Mesendoderm (in vitro differentiated cells): Measurements from ENCODE around the gene MBD5.
A peak's percentile ranks its signal among the peaks of the same experiment; 100 is the strongest.

Experiments
- DNase-seq: peaks from one replicate; pipeline ENCODE4 v3.0.0; 2013
- H2AK5ac ChIP-seq: 2 replicates; pipeline ENCODE4 v1.6.1; 2013; ENCODE audit warnings: low read length, inconsistent platforms
- H2BK120ac ChIP-seq: 2 replicates; pipeline ENCODE4 v1.6.1; 2013; ENCODE audit warnings: low read depth, mild to moderate bottlenecking, low read length, moderate library complexity, mixed read lengths
- H2BK15ac ChIP-seq: replicated peaks from 2 replicates; pipeline ENCODE4 v1.6.1; 2013; ENCODE audit warnings: low read depth, mild to moderate bottlenecking, moderate library complexity
- H2BK5ac ChIP-seq: 2 replicates; pipeline ENCODE4 v1.6.1; 2013; ENCODE audit warnings: low read length, inconsistent platforms
- H3K18ac ChIP-seq: 2 replicates; pipeline ENCODE4 v1.6.1; 2013; ENCODE audit warnings: mild to moderate bottlenecking, low read length, mixed read lengths
- H3K23ac ChIP-seq: one replicate; pipeline ENCODE4 v1.6.1; 2013; ENCODE audit warnings: low read length
- H3K27ac ChIP-seq: 2 replicates; pipeline ENCODE4 v1.5.1; 2013; ENCODE audit warnings: low read depth, mild to moderate bottlenecking, inconsistent platforms, low read length, moderate library complexity
- H3K27me3 ChIP-seq: 2 replicates; pipeline ENCODE4 v1.6.1; 2013; ENCODE audit warnings: low read length, control low read depth, mild to moderate bottlenecking, inconsistent platforms; ENCODE audit not compliant: insufficient read depth, poor library complexity
- H3K36me3 ChIP-seq: 2 replicates; pipeline ENCODE4 v1.6.1; 2013; ENCODE audit warnings: low read length, inconsistent platforms; ENCODE audit not compliant: control insufficient read depth, insufficient read depth
- H3K4ac ChIP-seq: one replicate; pipeline ENCODE4 v1.6.1; 2013; ENCODE audit warnings: low read depth, mild to moderate bottlenecking, low read length, moderate library complexity
- H3K4me1 ChIP-seq: 2 replicates; pipeline ENCODE4 v1.6.1; 2013; ENCODE audit warnings: low read depth, low read length, inconsistent platforms; ENCODE audit not compliant: control insufficient read depth
- H3K4me2 ChIP-seq: 2 replicates; pipeline ENCODE4 v1.6.1; 2013; ENCODE audit warnings: low read length
- H3K4me3 ChIP-seq: 2 replicates; pipeline ENCODE4 v1.5.1; 2013; ENCODE audit warnings: mild to moderate bottlenecking, low read length
- H3K56ac ChIP-seq: one replicate; pipeline ENCODE4 v1.6.1; 2013; ENCODE audit warnings: low read length
- H3K79me1 ChIP-seq: 2 replicates; pipeline ENCODE4 v1.6.1; 2013; ENCODE audit warnings: low read length, inconsistent platforms
- H3K79me2 ChIP-seq: 2 replicates; pipeline ENCODE4 v1.6.1; 2013; ENCODE audit warnings: mild to moderate bottlenecking, low read length; ENCODE audit not compliant: control insufficient read depth, insufficient read depth
- H3K9ac ChIP-seq: 2 replicates; pipeline ENCODE4 v1.6.1; 2013; ENCODE audit warnings: low read length, inconsistent platforms
- H4K5ac ChIP-seq: one replicate; pipeline ENCODE4 v1.6.1; 2013; ENCODE audit warnings: low read length
- H4K8ac ChIP-seq: one replicate; pipeline ENCODE4 v1.6.1; 2013; ENCODE audit warnings: low read depth, mild to moderate bottlenecking, control low read depth, low read length, moderate library complexity
- WGBS: extraction: QIAGEN DNeasy Blood & Tissue Kit; methylation state at CpG from one replicate; pipeline ENCODE4 v1.1.7; 2013; ENCODE audit warnings: low lambda C conversion rate, missing lambda C conversion rate; ENCODE audit not compliant: insufficient coverage; ENCODE audit errors: extremely low coverage; 5-methylcytosine and 5-hydroxymethylcytosine counted together

The MBD5 gene

GRCh38 chr2:148475626-148476025 is 454.7 kb downstream of the MBD5 start:
- Histone ChIP-seq H3K79me2 (no peaks in the 10 kb centered on the region), H3K9ac (no peak overlapping the region), H3K4me1 (no peaks in the 10 kb centered on the region), H3K23ac (no peak overlapping the region), H2BK15ac (no peak overlapping the region), H3K36me3 (no peaks in the 10 kb centered on the region), H2BK120ac (no peak overlapping the region), H3K56ac (no peak overlapping the region), H3K27ac (no peak overlapping the region), H4K5ac (no peak overlapping the region), H3K4ac (no peak overlapping the region), H4K8ac (no peak overlapping the region), H3K79me1 (no peaks in the 10 kb centered on the region), H3K27me3 (no peaks in the 10 kb centered on the region), H2AK5ac (no peak overlapping the region), H2BK5ac (no peak overlapping the region), H3K18ac (no peak overlapping the region), H3K4me3 (no peak overlapping the region), H3K4me2 (no peak overlapping the region)
- no CpG with 5 or more reads among the region's 1 CpG for WGBS
- DNase-seq: no peak

DNA sequence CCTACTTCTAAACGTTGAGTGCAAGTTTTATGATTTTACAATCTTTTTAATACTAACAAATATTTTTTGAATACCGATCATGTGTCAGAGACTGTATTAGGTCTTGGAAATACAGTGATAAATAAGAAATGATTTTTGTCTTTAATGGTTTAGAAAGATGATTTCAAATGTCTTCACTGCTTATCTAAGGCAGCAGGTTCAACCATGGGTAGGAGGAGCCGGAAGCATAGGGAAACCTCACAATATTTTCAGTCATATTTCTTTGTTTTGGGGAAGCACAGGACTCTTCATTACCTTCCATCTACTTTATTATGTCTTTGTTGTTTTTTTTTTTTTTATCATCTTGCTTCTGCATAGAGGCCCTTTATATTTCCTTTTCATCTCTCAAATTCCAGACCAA is 458.5 kb downstream of the MBD5 start:
- no peaks in the 10 kb centered on the region for H3K4me1 ChIP-seq
- H3K56ac ChIP-seq: no peak overlapping the region
- no peaks in the 10 kb centered on the region for H3K79me1 ChIP-seq
- H3K4ac ChIP-seq: no peak overlapping the region
- H3K9ac ChIP-seq: no peak overlapping the region
- H2BK120ac ChIP-seq: no peak overlapping the region
- no peak overlapping the region for H2BK15ac ChIP-seq
- no peak overlapping the region for H4K8ac ChIP-seq
- no peak overlapping the region for H2AK5ac ChIP-seq
- DNase-seq: no peak
- H3K23ac ChIP-seq: no peak overlapping the region
- no peaks in the 10 kb centered on the region for H3K79me2 ChIP-seq
- H3K36me3 ChIP-seq: no peaks in the 10 kb centered on the region
- no peak overlapping the region for H3K27ac ChIP-seq
- H4K5ac ChIP-seq: no peak overlapping the region
- H3K4me2 ChIP-seq: no peak overlapping the region
- H2BK5ac ChIP-seq: no peak overlapping the region
- no peak overlapping the region for H3K4me3 ChIP-seq
- H3K18ac ChIP-seq: no peak overlapping the region
- no CpG with 5 or more reads among the region's 3 CpGs for WGBS
- no peaks in the 10 kb centered on the region for H3K27me3 ChIP-seq

- DNase-seq: peak; percentile 40
- Histone ChIP-seq H3K18ac (no peak overlapping the region), H3K27ac (no peak overlapping the region), H3K79me1 (no peaks in the 10 kb centered on the region), H3K4ac (no peak overlapping the region), H3K79me2 (no peaks in the 10 kb centered on the region), H3K23ac (no peak overlapping the region), H3K56ac (no peak overlapping the region), H3K36me3 (no peaks in the 10 kb centered on the region), H3K4me3 (no peak overlapping the region), H4K8ac (no peak overlapping the region), H3K9ac (no peak overlapping the region), H3K4me1 (no peaks in the 10 kb centered on the region), H2BK15ac (no peak overlapping the region), H2BK120ac (no peak overlapping the region), H4K5ac (no peak overlapping the region), H3K27me3 (no peaks in the 10 kb centered on the region), H2BK5ac (no peak overlapping the region), H3K4me2 (no peak overlapping the region), H2AK5ac (no peak overlapping the region)
- WGBS: no CpG with 5 or more reads among the region's 4 CpGs
These were observed 462.8 kb downstream of the MBD5 start for GRCh38 chr2:148483665-148484064.

DNA sequence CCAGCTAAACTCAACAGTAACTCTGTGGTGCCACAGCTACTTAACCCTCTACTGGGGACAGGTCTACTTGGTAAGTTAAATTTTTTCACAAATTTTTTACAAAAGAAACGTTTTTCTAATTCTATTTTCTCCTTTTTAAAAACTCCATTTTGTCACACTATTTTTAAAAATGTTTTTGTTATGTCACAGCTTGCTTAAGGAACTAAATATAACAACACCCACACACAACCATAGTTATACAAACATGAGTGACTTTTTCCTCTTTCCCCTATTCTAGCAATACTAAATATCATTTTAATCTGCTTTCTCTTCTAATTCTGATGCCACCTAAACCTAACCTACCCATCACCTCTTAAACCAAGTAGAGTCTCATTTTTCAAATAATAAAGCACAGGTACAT is 463.2 kb downstream of the MBD5 start:
- no peak for DNase-seq
- no peak overlapping the region for H3K23ac ChIP-seq
- no peak overlapping the region for H4K8ac ChIP-seq
- H3K4ac ChIP-seq: no peak overlapping the region
- H3K18ac ChIP-seq: no peak overlapping the region
- no peaks in the 10 kb centered on the region for H3K79me1 ChIP-seq
- 100% methylated on average over 1 of the region's 1 CpG for WGBS
- no peak overlapping the region for H3K27ac ChIP-seq
- no peak overlapping the region for H4K5ac ChIP-seq
- H3K36me3 ChIP-seq: no peaks in the 10 kb centered on the region
- H2BK5ac ChIP-seq: no peak overlapping the region
- H3K4me2 ChIP-seq: no peak overlapping the region
- H3K79me2 ChIP-seq: no peaks in the 10 kb centered on the region
- no peaks in the 10 kb centered on the region for H3K4me1 ChIP-seq
- H2AK5ac ChIP-seq: no peak overlapping the region
- H2BK120ac ChIP-seq: no peak overlapping the region
- no peaks in the 10 kb centered on the region for H3K27me3 ChIP-seq
- H3K56ac ChIP-seq: no peak overlapping the region
- H3K4me3 ChIP-seq: no peak overlapping the region
- H2BK15ac ChIP-seq: no peak overlapping the region
- H3K9ac ChIP-seq: no peak overlapping the region

- Histone ChIP-seq H4K5ac (no peak overlapping the region), H4K8ac (no peak overlapping the region), H2BK5ac (no peak overlapping the region)
These were observed 465.8 kb downstream of the MBD5 start for GRCh38 chr2:148486655-148487054.

GRCh38 chr2:148487439-148487838 is 466.5 kb downstream of the MBD5 start:
- Histone ChIP-seq H4K8ac (no peak overlapping the region), H3K36me3 (no peaks in the 10 kb centered on the region), H3K18ac (no peak overlapping the region), H2AK5ac (no peak overlapping the region), H3K4ac (no peak overlapping the region), H3K27me3 (no peaks in the 10 kb centered on the region), H2BK120ac (no peak overlapping the region), H3K56ac (no peak overlapping the region), H4K5ac (no peak overlapping the region), H3K79me2 (no peaks in the 10 kb centered on the region), H3K4me1 (no peaks in the 10 kb centered on the region), H3K27ac (no peak overlapping the region), H2BK15ac (no peak overlapping the region), H3K79me1 (no peaks in the 10 kb centered on the region), H2BK5ac (no peak overlapping the region), H3K23ac (no peak overlapping the region), H3K9ac (no peak overlapping the region), H3K4me3 (no peak overlapping the region), H3K4me2 (no peak overlapping the region)
- no peak for DNase-seq
- no CpG with 5 or more reads among the region's 3 CpGs for WGBS

More at GRCh38 chr2:148486655-148487054, 465.8 kb downstream of the MBD5 start:
- Histone ChIP-seq H3K79me1 (no peaks in the 10 kb centered on the region), H3K4ac (no peak overlapping the region), H3K27me3 (no peaks in the 10 kb centered on the region), H3K23ac (no peak overlapping the region), H3K4me1 (no peaks in the 10 kb centered on the region), H2AK5ac (no peak overlapping the region), H3K4me2 (no peak overlapping the region), H3K18ac (no peak overlapping the region), H2BK15ac (no peak overlapping the region), H2BK120ac (no peak overlapping the region), H3K27ac (no peak overlapping the region), H3K79me2 (no peaks in the 10 kb centered on the region), H3K56ac (no peak overlapping the region), H3K36me3 (no peaks in the 10 kb centered on the region), H3K4me3 (no peak overlapping the region), H3K9ac (no peak overlapping the region)
- no peak for DNase-seq
